Vagina (tissue), 2 donors: Measurements from ENCODE around the gene GALR2.

Experiments
- POLR2A ChIP-seq, 2 donors: fragments of 450-650 bp; IDR thresholded peaks; one replicate each; pipeline ENCODE4 v1.6.1; 2017; ENCODE audit warnings: antibody characterized with exemption in 2 of 2, mild to moderate bottlenecking in 2 of 2, moderate library complexity in 2 of 2
- POLR2AphosphoS5 ChIP-seq, 2 donors: sonication (generic); formaldehyde crosslinking; IDR thresholded peaks; one replicate each; pipeline ENCODE4 v1.9.0; 2017; ENCODE audit warnings: antibody characterized with exemption in 2 of 2, mild to moderate bottlenecking in 2 of 2, low read depth in 1 of 2; ENCODE audit not compliant: insufficient read depth in 1 of 2
- TF ChIP-seq, protein P1 (sequence below), 3 experiments: fragments of 450-650 bp in 2 of 3; fragments of 200-600 bp in 1 of 3; sonication (generic) in 1 of 3; IDR thresholded peaks; one replicate each; pipeline ENCODE4 v1.5.1; 2017 to 2019; ENCODE audit warnings: antibody characterized with exemption in 3 of 3, mild to moderate bottlenecking in 2 of 3, moderate library complexity in 2 of 3

DNA sequence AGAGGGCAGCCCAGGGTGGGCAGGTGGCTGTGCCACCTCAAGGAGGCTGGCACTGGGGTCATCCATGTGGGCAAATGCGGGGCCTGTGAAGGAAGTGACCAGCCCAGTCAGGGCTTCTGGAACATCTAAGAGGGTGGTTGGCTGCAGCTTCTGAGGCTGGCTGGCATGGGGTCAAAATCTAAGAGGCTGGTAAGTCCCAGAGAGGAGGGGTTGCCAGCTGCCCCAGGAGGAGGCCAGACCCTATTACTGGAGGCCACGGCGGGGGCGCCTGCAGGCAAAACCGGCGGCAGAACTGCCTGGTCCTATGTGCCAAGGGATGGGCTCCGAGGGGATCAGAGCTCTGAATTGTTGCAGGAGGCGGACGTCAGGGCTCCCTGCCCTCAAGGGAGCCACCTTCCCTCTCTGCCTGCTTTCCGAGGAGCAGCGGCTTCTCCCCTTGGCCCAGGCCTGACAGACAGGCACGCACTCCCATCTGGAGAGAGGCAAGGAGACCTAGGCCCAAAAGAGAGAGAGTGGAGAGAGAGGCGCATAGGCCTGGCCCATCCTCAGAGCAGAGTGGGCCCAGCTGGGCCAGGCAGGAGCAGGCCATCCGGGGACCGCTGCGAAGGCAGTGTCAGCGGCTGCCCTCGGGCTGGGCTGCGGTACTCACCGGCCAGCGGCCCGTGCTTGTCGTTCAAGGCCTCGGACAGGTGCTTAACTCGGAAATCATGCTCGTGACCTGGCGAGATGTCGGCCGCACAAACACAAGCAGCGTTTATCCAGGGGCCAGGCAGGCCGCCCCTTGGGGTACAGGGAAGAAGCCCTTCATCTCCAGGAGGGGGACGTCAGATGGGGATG lies 15.3 kb downstream of the GALR2 start:
- TF ChIP-seq POLR2A (IDR thresholded peaks at IDR 0.05) = no peak
- TF ChIP-seq, protein P1, sequence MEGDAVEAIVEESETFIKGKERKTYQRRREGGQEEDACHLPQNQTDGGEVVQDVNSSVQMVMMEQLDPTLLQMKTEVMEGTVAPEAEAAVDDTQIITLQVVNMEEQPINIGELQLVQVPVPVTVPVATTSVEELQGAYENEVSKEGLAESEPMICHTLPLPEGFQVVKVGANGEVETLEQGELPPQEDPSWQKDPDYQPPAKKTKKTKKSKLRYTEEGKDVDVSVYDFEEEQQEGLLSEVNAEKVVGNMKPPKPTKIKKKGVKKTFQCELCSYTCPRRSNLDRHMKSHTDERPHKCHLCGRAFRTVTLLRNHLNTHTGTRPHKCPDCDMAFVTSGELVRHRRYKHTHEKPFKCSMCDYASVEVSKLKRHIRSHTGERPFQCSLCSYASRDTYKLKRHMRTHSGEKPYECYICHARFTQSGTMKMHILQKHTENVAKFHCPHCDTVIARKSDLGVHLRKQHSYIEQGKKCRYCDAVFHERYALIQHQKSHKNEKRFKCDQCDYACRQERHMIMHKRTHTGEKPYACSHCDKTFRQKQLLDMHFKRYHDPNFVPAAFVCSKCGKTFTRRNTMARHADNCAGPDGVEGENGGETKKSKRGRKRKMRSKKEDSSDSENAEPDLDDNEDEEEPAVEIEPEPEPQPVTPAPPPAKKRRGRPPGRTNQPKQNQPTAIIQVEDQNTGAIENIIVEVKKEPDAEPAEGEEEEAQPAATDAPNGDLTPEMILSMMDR (IDR thresholded peaks at IDR 0.05) = no peak
- no peak for TF ChIP-seq POLR2AphosphoS5 (IDR thresholded peaks at IDR 0.05; ENCODE audit: insufficient read depth in 1 of 2, low read depth in 1 of 2)
